ENCODE measurements around the gene EMC8.

DNA sequence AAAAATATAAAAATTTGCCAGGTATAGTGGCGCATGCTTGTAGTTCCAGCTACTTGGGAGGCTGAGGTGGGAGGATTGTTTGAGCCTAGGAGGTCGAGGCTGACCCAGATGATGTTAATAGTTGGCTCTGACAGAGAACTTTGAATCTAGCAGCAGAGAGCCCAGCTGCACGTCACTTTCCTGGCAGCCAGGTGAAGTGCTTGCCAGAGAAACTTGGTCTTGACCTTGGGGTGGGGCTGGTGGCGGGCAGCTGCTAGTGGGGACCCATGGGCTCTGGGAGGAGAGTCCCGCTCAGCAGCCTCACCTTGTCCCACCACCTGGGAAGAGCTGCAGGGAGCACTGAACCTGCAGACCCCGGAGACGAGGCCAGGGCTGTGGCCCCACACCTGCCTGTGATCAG is 45.4 kb downstream of the EMC8 start:
- no peak for TF ChIP-seq EZH2 (IDR thresholded peaks at IDR 0.05; ENCODE audit: borderline replicate concordance, low read length)
- TF ChIP-seq, protein P1, sequence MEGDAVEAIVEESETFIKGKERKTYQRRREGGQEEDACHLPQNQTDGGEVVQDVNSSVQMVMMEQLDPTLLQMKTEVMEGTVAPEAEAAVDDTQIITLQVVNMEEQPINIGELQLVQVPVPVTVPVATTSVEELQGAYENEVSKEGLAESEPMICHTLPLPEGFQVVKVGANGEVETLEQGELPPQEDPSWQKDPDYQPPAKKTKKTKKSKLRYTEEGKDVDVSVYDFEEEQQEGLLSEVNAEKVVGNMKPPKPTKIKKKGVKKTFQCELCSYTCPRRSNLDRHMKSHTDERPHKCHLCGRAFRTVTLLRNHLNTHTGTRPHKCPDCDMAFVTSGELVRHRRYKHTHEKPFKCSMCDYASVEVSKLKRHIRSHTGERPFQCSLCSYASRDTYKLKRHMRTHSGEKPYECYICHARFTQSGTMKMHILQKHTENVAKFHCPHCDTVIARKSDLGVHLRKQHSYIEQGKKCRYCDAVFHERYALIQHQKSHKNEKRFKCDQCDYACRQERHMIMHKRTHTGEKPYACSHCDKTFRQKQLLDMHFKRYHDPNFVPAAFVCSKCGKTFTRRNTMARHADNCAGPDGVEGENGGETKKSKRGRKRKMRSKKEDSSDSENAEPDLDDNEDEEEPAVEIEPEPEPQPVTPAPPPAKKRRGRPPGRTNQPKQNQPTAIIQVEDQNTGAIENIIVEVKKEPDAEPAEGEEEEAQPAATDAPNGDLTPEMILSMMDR (conservative IDR thresholded peaks at IDR 0.05 in 1 of 2, IDR thresholded peaks at IDR 0.05 in 1 of 2; ENCODE audit: extremely low read depth in 1 of 2, insufficient read depth in 1 of 2, low read depth in 1 of 2, low read length in 2 of 2), result no peak

Data from mammary epithelial cell (primary cell).